Spleen (tissue), 7 donors: Measurements from ENCODE around the gene CDX1.

Experiments used
- POLR2A ChIP-seq, 3 donors: fragments of 450-650 bp; IDR thresholded peaks; one replicate each; pipeline ENCODE4 v1.5.1; 2017; ENCODE audit warnings: antibody characterized with exemption in 3 of 3, mild to moderate bottlenecking in 1 of 3
- TF ChIP-seq, protein P1 (sequence below), 11 experiments: fragments of 200-600 bp in 7 of 11; fragments of 450-650 bp in 4 of 11; sonication (generic) in 4 of 11; IDR thresholded peaks in 8 of 11; conservative IDR thresholded peaks in 3 of 11; 1 replicate in 7 of 11; 2 replicates in 4 of 11; pipeline versions ENCODE4 v1.4.0 to v1.8.0; 2016 to 2021; ENCODE audit warnings: antibody characterized with exemption in 11 of 11, inconsistent platforms in 4 of 11, mild to moderate bottlenecking in 1 of 11
- donor health status: DM: no; HTN: no; CAD: no; lungs with moderate emphysema.
- donor health status: DM: no; HTN: no; CAD: no.
- donor health status: DM: no; HTN: no; CAD: no.

DNA sequence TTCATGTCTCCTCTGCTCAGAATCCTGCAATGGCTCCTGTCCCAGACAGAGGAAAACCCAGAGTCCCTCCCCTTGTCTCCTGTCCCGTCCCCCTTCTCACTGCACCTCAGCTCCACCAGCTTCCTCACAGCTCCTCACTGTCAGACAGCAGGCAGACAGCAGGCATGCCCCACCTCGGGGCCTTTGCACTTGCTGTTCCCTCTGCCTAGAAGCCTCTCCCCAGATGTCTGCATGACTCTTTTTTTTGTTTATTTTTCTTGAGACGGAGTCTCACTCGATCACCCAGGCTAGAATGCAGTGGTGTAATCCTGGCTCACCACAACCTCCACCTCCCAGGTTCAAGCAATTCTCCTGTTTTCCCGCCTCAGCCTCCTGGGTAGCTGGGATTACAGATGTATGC lies 14.4 kb downstream of the CDX1 start:
- TF ChIP-seq, protein P1, sequence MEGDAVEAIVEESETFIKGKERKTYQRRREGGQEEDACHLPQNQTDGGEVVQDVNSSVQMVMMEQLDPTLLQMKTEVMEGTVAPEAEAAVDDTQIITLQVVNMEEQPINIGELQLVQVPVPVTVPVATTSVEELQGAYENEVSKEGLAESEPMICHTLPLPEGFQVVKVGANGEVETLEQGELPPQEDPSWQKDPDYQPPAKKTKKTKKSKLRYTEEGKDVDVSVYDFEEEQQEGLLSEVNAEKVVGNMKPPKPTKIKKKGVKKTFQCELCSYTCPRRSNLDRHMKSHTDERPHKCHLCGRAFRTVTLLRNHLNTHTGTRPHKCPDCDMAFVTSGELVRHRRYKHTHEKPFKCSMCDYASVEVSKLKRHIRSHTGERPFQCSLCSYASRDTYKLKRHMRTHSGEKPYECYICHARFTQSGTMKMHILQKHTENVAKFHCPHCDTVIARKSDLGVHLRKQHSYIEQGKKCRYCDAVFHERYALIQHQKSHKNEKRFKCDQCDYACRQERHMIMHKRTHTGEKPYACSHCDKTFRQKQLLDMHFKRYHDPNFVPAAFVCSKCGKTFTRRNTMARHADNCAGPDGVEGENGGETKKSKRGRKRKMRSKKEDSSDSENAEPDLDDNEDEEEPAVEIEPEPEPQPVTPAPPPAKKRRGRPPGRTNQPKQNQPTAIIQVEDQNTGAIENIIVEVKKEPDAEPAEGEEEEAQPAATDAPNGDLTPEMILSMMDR (IDR thresholded peaks at IDR 0.05 in 8 of 11, conservative IDR thresholded peaks at IDR 0.05 in 3 of 11): no peak
- no peak for TF ChIP-seq POLR2A (IDR thresholded peaks at IDR 0.05)
